NOMO-1 (cell line): ENCODE measurements around the gene ATP1A2.
A peak's percentile ranks its signal among the peaks of the same experiment; 100 is the strongest.

ENCODE experiments used
- DNase-seq, 2 experiments: peaks; one replicate each; lab custom pipeline; 2025; ENCODE audit not compliant: unreplicated experiment in 2 of 2; lab: John Stamatoyannopoulos, UW

Gene ATP1A2

DNA sequence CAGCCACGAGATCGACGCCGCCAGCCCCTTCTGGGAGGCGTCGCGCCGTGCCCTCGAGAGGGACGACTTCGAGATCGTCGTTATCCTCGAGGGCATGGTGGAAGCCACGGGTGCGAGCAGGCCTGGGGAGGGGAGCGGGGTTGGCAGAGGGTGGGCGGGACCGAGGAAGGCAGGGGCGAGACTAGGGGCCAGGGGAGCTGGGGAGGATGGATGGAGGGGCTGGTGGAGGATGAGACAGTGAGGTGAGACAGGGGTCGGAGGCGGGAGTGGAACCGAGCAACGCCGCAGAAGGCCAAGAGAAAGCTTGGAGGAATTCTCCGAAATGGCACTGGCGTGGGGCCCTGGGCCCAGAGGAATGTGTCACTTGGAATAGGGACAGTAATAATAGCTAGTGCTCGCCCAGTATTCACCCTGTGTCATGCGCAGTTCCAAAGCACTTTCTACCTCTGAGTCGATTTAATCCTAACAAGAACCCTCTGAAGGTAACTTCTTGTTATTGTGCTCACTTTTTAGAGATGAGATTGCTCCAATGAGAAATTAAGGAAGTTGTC, 30.7 kb upstream of the ATP1A2 start:
- no peak for DNase-seq

DNA sequence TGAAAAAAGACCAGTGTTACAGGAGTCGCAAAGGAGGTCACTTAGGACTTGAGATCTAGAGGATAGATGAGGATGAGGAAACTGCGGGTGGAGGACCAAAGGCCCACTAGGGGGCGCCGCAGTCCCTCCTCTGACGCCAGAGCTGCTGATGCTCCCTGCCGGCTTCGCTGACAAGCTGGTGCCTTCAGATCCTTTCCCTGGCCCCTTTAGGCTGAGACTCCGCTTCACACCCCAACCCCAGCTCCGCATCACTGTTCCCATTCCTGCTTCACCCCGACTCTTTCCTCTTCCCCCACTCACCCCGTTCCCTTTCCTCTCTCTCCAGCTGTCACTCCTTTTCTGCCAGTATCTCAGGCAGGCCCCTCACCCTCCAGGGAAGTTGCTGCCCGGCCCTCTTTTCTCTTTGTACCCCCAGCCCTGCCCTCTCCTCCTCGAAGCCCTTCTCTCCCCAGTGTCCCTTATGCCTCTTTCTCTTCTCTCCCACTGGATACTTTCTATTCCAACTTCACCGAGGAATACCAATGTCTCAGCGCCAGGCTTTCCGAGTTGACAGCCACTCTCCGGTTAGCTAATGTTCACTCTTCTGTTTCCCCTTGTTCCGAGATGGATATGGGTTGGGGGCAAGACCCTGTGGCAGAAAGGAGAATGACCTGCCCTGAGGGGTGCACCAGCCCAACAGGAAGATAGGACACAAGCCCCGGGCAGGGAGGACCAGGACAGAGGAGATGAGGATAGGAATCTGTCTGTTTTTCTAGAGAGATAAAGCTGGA, 29.7 kb upstream of the ATP1A2 start:
- peak; percentile 68 to 71 for DNase-seq

DNA sequence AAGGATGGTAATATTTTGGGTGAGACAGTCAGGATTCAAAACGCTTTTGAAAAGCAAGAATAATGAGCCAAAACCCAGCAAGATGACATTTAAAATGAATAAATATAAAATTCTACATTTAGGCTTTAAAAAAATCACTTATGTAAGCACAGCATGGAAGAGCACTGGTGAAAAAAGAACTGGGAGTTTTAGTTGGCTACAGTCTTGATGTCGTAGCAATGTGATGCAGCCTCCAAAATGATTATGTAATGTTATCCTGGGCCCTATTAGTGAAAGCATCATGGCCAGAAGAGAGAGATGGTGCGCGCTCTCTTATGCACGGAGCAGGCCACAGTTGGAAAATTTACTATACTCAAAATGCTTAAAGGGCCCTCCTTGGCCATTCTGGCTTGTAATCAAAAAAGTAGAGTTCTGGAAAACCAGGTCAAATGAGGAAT, 29.1 kb upstream of the ATP1A2 start:
- no peak for DNase-seq

DNA sequence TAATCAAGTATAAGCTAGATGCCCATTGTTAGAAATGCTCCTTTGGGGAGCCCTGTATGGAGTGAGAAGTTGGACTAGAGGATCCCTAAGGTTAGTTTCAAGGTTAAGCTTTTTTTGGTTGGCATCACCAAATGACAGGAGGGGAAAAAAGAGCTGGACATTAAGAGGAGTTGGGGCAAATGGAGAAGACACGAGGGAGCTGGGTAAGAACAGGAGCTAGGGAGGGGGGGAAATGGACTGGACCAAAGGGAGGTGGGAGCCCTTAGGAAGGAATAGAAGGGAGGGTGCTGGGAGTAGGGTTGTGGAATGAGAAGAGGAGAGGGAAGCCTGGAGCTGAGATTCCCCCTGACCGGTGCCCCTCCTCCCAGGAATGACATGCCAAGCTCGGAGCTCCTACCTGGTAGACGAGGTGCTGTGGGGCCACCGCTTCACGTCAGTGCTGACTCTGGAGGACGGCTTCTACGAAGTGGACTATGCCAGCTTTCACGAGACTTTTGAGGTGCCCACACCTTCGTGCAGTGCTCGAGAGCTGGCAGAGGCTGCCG, 28.4 kb upstream of the ATP1A2 start:
- DNase-seq, result no peak

DNA sequence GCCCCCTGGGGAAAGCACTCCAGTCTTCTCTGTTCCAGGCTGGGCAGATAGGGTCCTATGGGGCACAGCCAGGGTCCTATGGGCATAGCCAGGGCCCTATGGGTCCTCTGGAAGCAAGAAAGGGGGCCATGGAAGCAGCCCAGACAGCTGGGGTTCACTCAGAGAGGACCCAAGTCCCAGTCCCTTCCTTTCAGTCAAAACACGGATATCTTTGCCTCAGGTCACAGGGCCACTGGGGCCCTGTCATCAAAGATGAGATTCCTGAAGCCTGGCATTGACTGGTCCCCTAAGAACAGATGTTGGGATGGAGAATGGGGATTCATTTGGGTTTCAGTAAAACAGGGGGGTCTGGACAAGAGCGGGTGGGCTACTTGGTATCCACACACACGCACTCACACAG, 25.7 kb upstream of the ATP1A2 start:
- DNase-seq, result no peak

DNA sequence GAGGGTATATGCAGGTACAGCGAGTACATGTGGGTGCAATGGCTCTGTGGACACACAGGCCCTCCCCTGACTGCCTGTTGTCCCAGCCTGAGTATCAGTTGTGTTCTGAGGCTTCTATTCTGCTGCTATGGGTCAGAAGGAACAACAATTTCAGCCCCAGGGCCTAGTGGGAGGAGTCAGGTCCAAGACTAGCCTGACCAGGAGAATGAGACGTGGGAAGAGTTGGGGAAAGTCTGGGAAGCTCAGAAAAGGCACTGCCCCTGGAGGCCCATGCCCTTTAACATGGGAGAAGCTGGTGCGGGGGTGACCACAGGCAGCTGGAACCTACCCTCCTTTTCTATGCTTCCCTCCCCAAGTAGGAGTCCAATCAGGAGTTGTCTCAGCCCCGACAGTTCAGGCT, 24.8 kb upstream of the ATP1A2 start:
- no peak for DNase-seq

DNA sequence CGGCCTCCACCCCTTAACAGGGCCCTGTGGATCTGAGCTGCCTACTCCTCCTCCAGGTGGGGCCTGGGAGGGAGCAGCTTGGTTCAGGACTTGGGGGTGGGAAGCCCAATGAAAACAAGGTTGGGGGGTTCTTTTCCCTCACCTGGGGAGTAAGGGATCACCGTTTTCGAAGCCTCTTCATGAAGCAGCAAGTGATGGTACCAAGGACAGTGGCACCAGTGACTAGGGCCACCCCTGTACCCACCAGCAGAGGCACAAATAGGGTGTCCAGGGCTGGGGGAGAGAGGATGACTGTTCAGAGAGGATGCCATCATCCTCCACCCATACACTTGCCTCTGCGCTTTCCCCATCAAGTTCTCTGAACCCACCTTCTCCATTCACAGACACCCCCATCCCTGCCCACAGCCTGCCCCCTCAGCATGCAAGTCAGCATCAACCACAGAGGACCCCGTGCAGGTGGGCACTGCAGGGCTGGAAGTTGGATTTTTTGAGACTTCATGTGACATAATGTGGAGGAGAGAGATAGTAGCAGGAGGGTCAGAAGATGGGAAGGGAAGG, 23.8 kb upstream of the ATP1A2 start:
- DNase-seq, result no peak

DNA sequence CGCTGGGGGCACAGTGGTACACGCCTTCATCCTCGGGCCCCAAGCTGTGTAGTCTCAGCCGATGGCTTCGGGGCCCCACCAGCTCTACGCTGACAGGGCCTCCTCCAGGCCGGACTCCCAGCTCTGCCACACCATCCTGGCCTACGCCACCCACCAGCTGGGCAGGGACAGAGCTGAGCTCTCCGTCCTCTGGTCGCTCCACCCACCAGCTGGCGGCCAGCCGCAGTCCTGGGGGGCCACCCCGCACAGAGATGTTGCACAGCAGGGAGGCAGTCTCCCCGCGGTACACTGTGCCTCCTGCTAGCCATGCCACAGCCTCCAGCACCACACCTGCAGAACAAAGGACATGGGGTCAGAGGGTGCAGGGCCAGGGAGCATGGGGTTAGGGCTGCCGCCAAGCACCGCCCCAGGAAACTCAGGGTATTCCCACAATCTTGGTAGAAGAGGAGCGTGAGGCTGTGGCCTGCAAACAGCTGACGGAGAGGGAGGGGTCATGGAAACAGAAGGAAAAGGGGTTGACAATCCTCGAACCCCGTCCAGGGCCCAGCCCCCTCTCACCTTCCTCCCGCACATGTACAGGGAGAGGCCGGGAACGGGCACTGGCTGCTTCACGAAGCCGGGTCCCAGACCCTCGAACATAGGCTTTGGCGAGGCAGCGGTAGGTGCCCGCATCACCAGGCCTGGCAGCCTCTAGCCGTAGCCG, 23.0 kb upstream of the ATP1A2 start:
- DNase-seq, result no peak

DNA sequence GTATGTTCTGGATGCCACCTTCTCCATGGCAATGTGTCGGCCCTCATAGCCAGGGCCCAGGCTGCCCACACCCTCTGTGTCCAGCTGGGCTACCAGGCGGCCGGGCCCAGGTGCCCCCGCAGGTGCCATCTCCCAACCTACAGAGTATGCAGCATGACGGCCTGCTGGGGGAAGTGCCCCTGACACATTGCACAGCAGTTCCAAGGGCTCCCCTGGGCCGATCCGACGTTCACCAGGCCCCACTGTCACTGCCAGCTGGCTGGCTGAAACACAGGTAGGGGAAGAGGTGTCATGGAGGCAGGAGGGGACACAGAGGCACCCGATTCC, 22.5 kb upstream of the ATP1A2 start:
- no peak for DNase-seq

DNA sequence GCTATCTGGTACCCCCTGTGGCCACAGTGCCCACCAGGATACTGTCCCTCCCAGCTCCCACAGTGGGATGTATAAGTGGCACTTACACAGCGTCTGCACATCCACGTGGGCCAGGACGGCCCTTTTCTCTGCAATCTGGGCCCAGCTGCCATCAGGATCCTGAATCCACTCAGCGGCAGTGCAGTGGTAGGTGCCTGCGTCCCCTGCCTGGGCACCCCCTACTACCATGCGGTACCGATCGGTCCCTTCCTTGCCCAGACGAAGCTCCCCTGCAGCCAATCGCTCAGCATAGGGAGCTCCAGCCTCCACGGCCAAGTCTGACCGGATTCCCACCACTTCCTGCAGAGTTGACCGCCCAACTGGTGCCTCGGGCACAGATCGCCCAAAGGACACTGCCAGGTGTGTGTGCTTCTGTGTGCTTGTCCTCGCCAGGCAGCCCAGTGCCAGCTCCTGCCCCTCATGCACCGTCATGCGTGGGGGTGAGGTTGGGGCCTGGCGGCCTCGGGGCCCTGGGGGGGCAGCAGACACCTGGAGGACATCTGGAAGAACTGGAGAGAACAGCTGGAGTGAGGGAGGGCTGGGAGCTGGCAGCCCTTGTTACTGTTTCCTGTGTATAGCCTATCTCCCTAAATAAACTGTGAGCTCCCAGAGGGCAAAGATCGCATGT, 21.8 kb upstream of the ATP1A2 start:
- DNase-seq, result no peak

DNA sequence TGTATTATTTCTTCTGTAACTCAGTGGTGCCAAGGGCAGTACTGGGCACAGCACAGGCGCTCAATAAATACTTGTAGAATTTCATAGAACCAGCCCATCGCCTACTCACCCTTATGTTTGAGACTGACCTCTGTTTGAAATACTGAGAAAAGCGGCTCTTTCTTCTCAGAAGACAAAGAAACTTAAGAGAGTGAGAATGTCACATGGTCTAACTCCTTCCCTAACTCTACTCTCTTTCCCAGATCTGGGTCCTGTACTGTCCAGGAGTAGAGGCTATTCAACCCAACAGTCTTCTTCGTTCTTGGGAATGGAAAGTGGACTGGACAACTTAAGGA, 21.3 kb upstream of the ATP1A2 start:
- DNase-seq, result no peak

DNA sequence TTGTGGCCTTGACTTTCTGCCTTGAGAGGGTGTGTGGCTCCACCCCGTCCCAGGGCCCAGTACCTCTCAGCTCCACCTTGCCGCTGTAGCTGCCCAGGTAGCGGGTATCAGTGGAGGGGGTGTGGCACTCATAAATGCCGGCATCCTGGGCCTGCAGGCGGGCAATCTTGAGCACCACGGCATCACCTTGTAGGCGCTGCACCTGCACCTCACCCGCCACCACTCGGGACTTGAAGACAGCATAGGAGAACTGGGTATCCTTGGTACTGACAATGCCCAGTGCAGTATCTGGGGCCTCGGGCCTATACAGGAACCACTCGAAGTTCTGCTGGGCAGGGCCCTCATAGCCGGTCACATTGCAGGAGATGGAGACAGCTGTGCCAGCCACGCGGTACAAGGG, 20.8 kb upstream of the ATP1A2 start:
- DNase-seq, result no peak

DNA sequence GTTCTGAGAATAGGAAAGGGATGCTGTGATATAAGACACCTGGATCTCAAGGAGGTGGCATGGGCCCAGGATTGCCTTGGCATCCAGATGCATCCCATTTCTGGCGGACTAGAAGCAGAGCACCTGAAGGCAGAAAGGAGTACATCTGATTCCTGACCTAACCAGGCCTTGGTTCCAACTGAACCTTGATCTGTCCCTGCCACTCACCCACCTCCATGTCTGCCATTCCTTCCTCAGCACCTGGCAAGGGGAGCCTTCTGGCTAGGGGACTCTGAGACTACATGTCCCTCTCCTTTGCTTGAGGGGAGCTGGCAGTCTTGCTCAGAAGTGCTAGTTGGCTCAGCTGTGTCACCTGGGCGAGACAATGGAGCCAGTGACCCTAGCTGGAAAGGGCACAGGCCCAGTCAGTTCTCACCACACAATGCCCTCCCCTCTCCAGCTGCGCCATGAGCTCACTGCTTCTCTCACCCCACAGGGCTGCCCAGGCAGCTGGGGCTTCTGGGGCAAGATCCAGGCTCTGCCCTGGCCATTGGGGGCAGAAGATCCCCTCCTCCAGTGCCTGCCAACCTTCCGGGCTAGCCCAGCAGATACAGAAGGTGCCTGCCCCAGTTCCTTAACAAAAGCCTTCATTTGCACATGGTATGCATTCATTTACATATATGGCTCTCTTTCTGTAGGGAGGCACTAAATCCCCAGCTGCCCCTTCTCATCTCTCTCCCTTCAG, 20.0 kb upstream of the ATP1A2 start:
- no peak for DNase-seq

DNA sequence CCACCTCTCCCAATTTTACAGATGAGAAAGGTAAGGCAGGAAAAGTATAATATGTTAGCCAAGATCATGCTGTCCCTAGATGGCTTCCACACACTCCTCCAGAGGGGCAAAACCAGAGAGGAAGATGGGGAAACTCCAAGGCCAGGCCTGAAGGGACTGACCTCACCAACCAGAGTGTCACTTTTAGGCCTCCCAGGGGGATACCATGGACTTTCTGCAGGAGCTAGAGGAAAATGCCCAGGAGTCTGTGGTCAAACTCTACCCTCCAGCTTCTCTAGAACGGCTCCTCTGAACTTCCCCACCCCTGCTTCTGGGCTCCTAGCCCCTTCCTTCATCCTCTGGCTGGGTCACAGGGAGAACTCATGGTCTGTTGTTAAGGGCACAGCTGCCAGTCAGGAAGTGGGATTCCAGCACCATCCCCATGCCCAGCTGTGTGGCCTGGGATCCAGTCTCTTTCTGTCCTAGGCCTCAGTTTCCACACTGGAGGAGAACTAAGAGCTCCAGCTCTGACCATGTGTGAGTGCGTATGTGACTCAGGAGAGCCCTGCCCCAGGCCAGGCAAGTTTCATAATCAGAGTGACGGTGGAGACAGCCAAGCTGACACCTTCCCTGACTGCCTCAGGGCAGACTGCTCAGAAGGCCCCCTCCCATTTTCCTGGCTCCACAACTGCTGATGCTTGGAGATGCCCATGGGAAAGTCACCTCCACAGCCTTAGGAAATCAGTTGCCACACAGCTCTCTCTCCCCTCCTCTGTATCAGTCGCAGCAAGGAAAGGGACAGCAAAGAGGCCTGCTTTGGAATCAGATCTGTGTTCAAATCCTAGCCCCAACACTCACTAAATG, 19.1 kb upstream of the ATP1A2 start:
- no peak for DNase-seq

DNA sequence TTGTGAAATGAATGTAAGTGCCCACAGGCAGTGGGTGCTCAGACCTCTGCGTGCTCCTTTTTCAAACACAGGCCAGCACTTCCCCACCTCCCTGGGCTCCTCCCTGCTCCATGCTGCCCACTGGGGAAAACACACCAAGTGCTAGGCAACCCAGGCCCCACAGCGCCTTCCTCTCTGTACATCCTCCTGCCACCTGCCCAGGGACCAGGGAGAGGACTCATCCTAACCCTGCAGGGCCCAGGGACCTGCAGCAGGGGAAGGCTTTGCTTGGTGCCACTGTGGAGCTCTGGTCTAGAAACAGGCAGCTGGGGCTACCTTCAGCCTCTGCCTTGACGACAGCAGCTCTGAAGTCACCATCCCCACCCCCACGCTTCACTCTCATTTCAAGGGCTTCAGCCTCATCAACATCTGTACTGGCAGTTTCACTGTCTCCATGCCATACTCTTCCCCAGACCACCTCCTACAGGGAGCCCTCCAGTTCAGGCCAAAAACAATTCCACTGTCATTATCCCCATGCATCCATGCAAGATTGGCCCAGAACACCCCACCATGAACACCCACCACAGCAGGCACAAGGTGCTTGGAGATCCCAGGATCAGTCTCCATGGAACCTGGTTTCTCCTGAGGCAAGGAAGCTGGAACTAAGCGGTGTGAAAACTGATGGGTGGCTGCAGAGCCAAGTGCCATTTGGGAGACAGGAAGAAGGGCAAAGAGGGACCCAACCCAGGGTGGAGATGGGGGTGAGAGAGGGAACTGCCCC, 18.2 kb upstream of the ATP1A2 start:
- DNase-seq, result no peak

DNA sequence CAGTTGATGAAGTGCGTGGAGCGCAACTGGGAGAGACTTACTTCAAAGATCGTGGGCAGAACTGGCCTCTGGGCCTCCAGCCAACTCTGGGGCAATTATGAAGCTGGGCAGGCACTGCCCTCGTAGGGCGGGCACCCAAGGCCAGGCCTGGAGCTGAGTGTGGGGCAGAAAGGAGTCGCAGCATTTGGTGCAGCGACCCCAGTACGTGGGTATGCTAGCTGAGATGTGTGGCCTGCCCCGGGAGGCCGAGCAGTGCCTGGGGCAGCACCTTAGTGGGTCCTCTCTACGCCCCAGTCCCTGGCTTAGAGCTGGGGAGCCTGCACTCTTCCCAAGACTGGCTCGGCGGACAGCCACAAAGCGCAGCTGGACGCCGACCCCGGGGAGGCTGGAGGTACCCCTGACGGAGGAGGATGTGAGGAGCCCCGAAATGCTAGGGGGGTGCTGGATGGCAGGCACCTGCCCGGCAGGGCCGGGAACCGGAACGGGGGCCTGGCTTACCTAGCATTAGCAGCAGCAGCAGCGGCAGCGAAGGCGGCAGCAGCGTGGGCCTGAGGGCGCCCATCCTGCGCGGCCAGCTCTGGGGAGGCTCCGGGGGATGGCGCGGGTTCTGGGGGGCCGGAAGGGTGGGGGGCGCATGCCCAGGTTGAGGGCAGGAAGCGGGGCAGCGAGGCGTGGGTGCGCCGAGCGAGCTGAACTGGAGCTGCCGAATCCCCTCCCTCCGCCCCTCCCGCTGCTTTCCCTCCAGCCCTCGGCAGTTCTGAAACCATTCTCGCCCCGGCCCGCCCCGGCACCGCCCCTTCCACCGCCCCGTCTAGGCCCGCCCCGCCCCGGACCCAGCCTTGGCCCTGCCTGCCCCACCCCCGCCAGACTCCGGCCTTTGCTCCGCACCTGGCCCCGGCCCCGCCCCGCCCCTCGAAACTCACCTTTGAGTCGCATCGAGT, 17.4 kb upstream of the ATP1A2 start, which contains the start of gene IGSF8:
Gene IGSF8, minus strand, starts transcription at position 709 of the 941 bp plus-strand sequence. Its CDS starts 147 bp downstream, at position 562.
- peak; percentile 62 to 83 for DNase-seq

DNA sequence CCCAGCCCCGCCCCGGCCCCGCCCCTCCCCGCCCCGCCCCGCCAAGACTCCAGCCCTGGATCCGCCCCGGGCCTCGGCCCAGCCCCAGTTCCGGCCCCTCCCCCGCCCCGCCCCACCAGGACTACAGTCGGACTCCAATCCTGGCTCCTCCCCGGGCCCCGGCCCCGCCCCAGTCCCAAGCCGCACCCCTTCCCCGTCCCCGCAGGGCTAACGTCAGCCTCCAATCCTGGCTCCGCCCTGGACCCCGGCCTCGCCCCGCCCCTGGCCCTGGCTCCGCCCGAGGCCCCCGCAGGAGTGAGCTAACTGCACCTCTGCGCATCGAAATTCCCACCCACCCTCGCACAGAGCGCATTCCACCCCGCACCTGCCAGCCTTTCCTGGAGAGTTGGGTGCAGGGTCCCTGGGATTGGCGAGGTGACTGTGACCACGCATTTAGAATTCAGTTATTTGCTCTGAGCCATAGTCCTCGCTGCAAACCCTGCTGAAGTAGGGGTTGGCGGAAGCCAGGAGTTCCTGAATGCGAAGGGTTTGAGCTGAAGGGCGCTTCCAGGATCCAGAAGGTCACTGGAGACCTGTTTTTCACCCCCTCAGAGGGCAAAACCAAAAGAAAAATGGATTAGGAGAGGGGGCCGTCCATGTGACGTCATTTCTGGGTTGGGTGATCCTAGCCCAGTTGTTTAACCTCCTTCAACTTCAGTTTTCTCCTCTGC, 16.6 kb upstream of the ATP1A2 start:
- DNase-seq, result peak; percentile 70 to 88
